Neural progenitor cell (in vitro differentiated cells): ENCODE data around the gene SRSF7. TPM values are rescaled to one million over a fixed set of nuclear protein-coding genes. Genes with fewer than 3 reads are reported as not detected.
"Not testable (repeated sequence)": the region's sequence is repeated elsewhere in the genome, so short reads cannot be mapped to it uniquely, and the experiment has no call there.

Source experiments
- DNase-seq: peaks from one replicate; pipeline ENCODE4 v3.0.0-alpha.2; 2016; ENCODE audit warnings: low spot score
- H2AFZ ChIP-seq: fragments of 200-600 bp; sonication (generic); replicated peaks from 2 replicates; pipeline ENCODE4 v1.6.1; 2016; ENCODE audit warnings: antibody characterized with exemption
- H3F3A ChIP-seq: fragments of 200-600 bp; sonication (generic); 2 replicates; pipeline ENCODE4 v1.6.1; 2016; ENCODE audit warnings: antibody characterized with exemption, low read depth
- H3K27ac ChIP-seq: fragments of 200-600 bp; sonication (generic); 2 replicates; pipeline ENCODE4 v1.5.1; 2016; ENCODE audit warnings: mild to moderate bottlenecking
- H3K27me3 ChIP-seq: fragments of 200-600 bp; sonication (generic); 2 replicates; pipeline ENCODE4 v1.6.1; 2016; ENCODE audit warnings: mild to moderate bottlenecking, moderate library complexity
- H3K36me3 ChIP-seq: fragments of 200-600 bp; sonication (generic); 2 replicates; pipeline ENCODE4 v1.5.1; 2016
- H3K4me1 ChIP-seq: fragments of 200-600 bp; sonication (generic); 2 replicates; pipeline ENCODE4 v1.6.1; 2016; ENCODE audit warnings: mixed run types
- H3K4me2 ChIP-seq: fragments of 200-600 bp; sonication (generic); 2 replicates; pipeline ENCODE4 v1.6.1; 2016
- H3K4me3 ChIP-seq: fragments of 200-600 bp; sonication (generic); 2 replicates; pipeline ENCODE4 v1.5.1; 2016
- H3K79me2 ChIP-seq: fragments of 200-600 bp; sonication (generic); 2 replicates; pipeline ENCODE4 v1.6.1; 2016; ENCODE audit warnings: low read depth
- H3K9ac ChIP-seq: fragments of 200-600 bp; sonication (generic); 2 replicates; pipeline ENCODE4 v1.6.1; 2016
- H3K9me3 ChIP-seq: fragments of 200-600 bp; sonication (generic); 2 replicates; pipeline ENCODE4 v1.5.1; 2016; ENCODE audit warnings: low read depth
- H4K20me1 ChIP-seq: fragments of 200-600 bp; sonication (generic); 2 replicates; pipeline ENCODE4 v1.6.1; 2016; ENCODE audit warnings: low read depth
- H3K27ac Mint-ChIP-seq: 3 replicates; pipeline ENCODE4 v1.8.0; 2021; ENCODE audit warnings: mixed read lengths
- H3K27me3 Mint-ChIP-seq: 2 replicates; pipeline ENCODE4 v1.8.0; 2022; ENCODE audit warnings: low read depth, mild to moderate bottlenecking, inconsistent platforms, moderate library complexity, mixed read lengths; ENCODE audit not compliant: insufficient read depth
- H3K36me3 Mint-ChIP-seq: 3 replicates; pipeline ENCODE4 v1.8.0; 2021; ENCODE audit warnings: mixed read lengths
- H3K4me1 Mint-ChIP-seq: 3 replicates; pipeline ENCODE4 v1.8.0; 2021; ENCODE audit warnings: mixed read lengths
- H3K4me3 Mint-ChIP-seq: 3 replicates; pipeline ENCODE4 v1.8.0; 2021; ENCODE audit warnings: mild to moderate bottlenecking, moderate library complexity, mixed read lengths
- H3K9me3 Mint-ChIP-seq: 3 replicates; pipeline ENCODE4 v1.8.0; 2020; ENCODE audit warnings: mixed read lengths
- CTCF ChIP-seq: fragments of 200-600 bp; sonication (generic); IDR thresholded peaks from 2 replicates; pipeline ENCODE4 v1.5.1; 2017; ENCODE audit warnings: antibody characterized with exemption, mild to moderate bottlenecking
- EZH2 ChIP-seq: fragments of 200-600 bp; sonication (generic); IDR thresholded peaks from 2 replicates; pipeline ENCODE4 v1.6.1; 2017; ENCODE audit warnings: antibody characterized with exemption, mild to moderate bottlenecking, moderate library complexity
- EZH2phosphoT487 ChIP-seq: fragments of 200-600 bp; sonication (generic); IDR thresholded peaks from 2 replicates; pipeline ENCODE4 v1.6.1; 2017; ENCODE audit warnings: antibody characterized with exemption
- total RNA-seq: library from RNA; depleted of rRNA; stranded (reverse); fragments of >200 nt; gene quantifications from 2 replicates; pipeline ENCODE4 v1.2.3, GENCODE V29; 2015; ENCODE audit warnings: low replicate concordance

The SRSF7 gene
- total RNA-seq, 1 donor from 2014 or later = 307 TPM

GRCh38 chr2:38765149-38765548 lies 14.0 kb upstream of the SRSF7 start:
- no peak overlapping the region for H3K27ac ChIP-seq
- H3K27ac Mint-ChIP-seq = no peak overlapping the region
- DNase-seq = no peak

DNA sequence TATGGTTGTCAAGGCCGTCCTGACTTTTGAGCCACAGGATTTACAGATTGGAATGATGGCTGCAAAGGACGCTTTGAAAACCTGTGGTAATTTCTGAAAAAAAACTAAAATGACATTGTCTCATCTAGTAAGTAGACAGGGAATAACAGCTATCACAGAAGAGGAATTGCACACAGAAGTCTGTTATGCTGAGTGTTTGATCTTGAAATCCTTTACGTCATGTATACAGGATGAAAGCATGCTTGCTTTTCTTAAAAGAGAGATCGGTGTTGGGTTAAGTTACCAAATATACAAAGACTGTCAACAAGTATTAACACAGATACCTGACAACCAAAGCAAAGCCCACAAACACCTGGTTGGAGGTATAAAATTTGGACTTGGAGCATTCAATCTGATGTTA lies 12.6 kb upstream of the SRSF7 start:
- no peaks in the 10 kb centered on the region for H3K27me3 Mint-ChIP-seq
- Histone ChIP-seq H3F3A (no peaks in the 10 kb centered on the region), H4K20me1 (no peaks in the 10 kb centered on the region), H2AFZ (no peak overlapping the region), H3K79me2 (no peaks in the 10 kb centered on the region), H3K4me2 (no peak overlapping the region), H3K4me3 (no peak overlapping the region), H3K9me3 (no peaks in the 10 kb centered on the region), H3K27ac (no peak overlapping the region), H3K9ac (no peak overlapping the region), H3K36me3 (no peaks in the 10 kb centered on the region), H3K27me3 (no peaks in the 10 kb centered on the region), H3K4me1 (no peaks in the 10 kb centered on the region)
- H3K4me1 Mint-ChIP-seq = no peaks in the 10 kb centered on the region
- no peak overlapping the region for H3K4me3 Mint-ChIP-seq
- H3K36me3 Mint-ChIP-seq = no peaks in the 10 kb centered on the region
- TF ChIP-seq EZH2phosphoT487 = no peak
- TF ChIP-seq EZH2 = no peak
- TF ChIP-seq CTCF = no peak
- H3K9me3 Mint-ChIP-seq = no peaks in the 10 kb centered on the region
- no peak overlapping the region for H3K27ac Mint-ChIP-seq
- DNase-seq = no peak

More at GRCh38 chr2:38765149-38765548, 14.0 kb upstream of the SRSF7 start:
- Mint-ChIP-seq H3K9me3 (no peaks in the 10 kb centered on the region), H3K4me1 (no peaks in the 10 kb centered on the region), H3K36me3 (no peaks in the 10 kb centered on the region), H3K4me3 (no peak overlapping the region), H3K27me3 (no peaks in the 10 kb centered on the region)
- Histone ChIP-seq H3K79me2 (no peaks in the 10 kb centered on the region), H3K9me3 (no peaks in the 10 kb centered on the region), H3K4me2 (no peak overlapping the region), H3K9ac (no peak overlapping the region), H4K20me1 (no peaks in the 10 kb centered on the region), H3K27me3 (no peaks in the 10 kb centered on the region), H3K4me1 (no peaks in the 10 kb centered on the region), H3K36me3 (no peaks in the 10 kb centered on the region), H3F3A (no peaks in the 10 kb centered on the region), H3K4me3 (no peak overlapping the region), H2AFZ (no peak overlapping the region)
- TF ChIP-seq EZH2 (no peak), CTCF (no peak), EZH2phosphoT487 (no peak)

GRCh38 chr2:38763228-38763627 lies 12.1 kb upstream of the SRSF7 start:
- H3K27me3 Mint-ChIP-seq = no peaks in the 10 kb centered on the region
- no peak overlapping the region for H3K4me2 ChIP-seq
- no peaks in the 10 kb centered on the region for H3K79me2 ChIP-seq
- no peak overlapping the region for H3K4me3 ChIP-seq
- H3K36me3 ChIP-seq = no peaks in the 10 kb centered on the region
- TF ChIP-seq EZH2phosphoT487 (no peak), CTCF (no peak)
- no peak overlapping the region for H2AFZ ChIP-seq
- no peak overlapping the region for H3K27ac Mint-ChIP-seq
- H3K27ac ChIP-seq = no peak overlapping the region
- H3K36me3 Mint-ChIP-seq = no peaks in the 10 kb centered on the region
- H3K9ac ChIP-seq = no peak overlapping the region
- no peak for DNase-seq
- no peaks in the 10 kb centered on the region for H3K4me1 Mint-ChIP-seq
- H3K4me3 Mint-ChIP-seq = no peak overlapping the region
- H3F3A ChIP-seq = no peaks in the 10 kb centered on the region
- no peaks in the 10 kb centered on the region for H4K20me1 ChIP-seq
- no peaks in the 10 kb centered on the region for H3K27me3 ChIP-seq
- no peaks in the 10 kb centered on the region for H3K4me1 ChIP-seq
- H3K9me3 ChIP-seq = no peaks in the 10 kb centered on the region
- H3K9me3 Mint-ChIP-seq = no peaks in the 10 kb centered on the region

DNA sequence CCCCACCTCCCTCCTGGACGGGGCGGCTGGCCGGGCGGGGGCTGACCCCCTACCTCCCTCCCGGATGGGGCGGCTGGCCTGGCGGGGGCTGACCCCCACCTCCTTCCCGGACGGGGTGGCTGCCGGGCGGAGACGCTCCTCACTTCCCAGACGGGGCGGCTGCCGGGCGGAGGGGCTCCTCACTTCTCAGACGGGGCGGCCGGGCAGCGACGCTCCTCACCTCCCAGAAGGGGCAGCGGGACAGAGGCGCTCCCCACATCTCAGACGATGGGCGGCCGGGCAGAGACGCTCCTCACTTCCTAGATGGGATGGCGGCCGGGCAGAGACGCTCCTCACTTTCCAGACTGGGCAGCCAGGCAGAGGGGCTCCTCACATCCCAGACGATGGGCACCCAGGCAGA lies 4.7 kb upstream of the SRSF7 start:
- Histone ChIP-seq H3F3A (peaks cover 13% of the 10 kb centered on the region), H3K4me1 (peaks cover 10% of the 10 kb centered on the region)
- not testable (repeated sequence) for H3K9ac ChIP-seq, H3K36me3 Mint-ChIP-seq, H3K4me1 Mint-ChIP-seq, H3K9me3 ChIP-seq, H3K4me3 Mint-ChIP-seq, H3K27ac ChIP-seq, H3K4me3 ChIP-seq, H3K27me3 Mint-ChIP-seq, DNase-seq, H3K4me2 ChIP-seq, H3K79me2 ChIP-seq, H2AFZ ChIP-seq, H4K20me1 ChIP-seq, H3K27me3 ChIP-seq, H3K27ac Mint-ChIP-seq, H3K9me3 Mint-ChIP-seq, H3K36me3 ChIP-seq
